Measurements from ENCODE around the gene PUSL1. TPM values are rescaled to one million over a fixed set of nuclear protein-coding genes. Genes with fewer than 3 reads are reported as not detected.

The PUSL1 gene
- total RNA-seq, 1 experiment from 2014 or later = 35.1 TPM

GRCh38 chr1:1305300-1306069 lies 2.9 kb upstream of the PUSL1 start:
- Histone ChIP-seq H3K4me1 (replicated peaks) (peaks cover 54% of the 10 kb centered on the region), H3K4me3 (peak overlapping the region; percentile 15), H3K27me3 (replicated peaks) (no peaks in the 10 kb centered on the region), H3K36me3 (peaks cover 48% of the 10 kb centered on the region), H3K27ac (peak overlapping the region; percentile 67), H3K9me3 (replicated peaks) (0 out of 2 replicates have a peak, but pooled peaks cover 5% of the 10 kb centered on the region)
- peak; percentile 73 to 80 for DNase-seq (ENCODE audit: low read depth in 1 of 2, low spot score in 2 of 2)

- no peaks in the 10 kb centered on the region for H3K27me3 ChIP-seq (replicated peaks)
- 0 out of 2 replicates have a peak, but pooled peaks cover 5% of the 10 kb centered on the region for H3K9me3 ChIP-seq (replicated peaks)
- peaks cover 54% of the 10 kb centered on the region for H3K4me1 ChIP-seq (replicated peaks)
- peak overlapping the region; percentile 91 for H3K4me3 ChIP-seq
- peak overlapping the region; percentile 67 for H3K27ac ChIP-seq
- H3K36me3 ChIP-seq = peaks cover 51% of the 10 kb centered on the region
- peak in 1 of 2 experiments; percentile 34 for DNase-seq (ENCODE audit: low read depth in 1 of 2, low spot score in 2 of 2)
Observed at GRCh38 chr1:1306070-1306660, 2.2 kb upstream of the PUSL1 start.

GRCh38 chr1:1306661-1307260 lies 1.6 kb upstream of the PUSL1 start:
- DNase-seq (ENCODE audit: low read depth in 1 of 2, low spot score in 2 of 2) = no peak
- Histone ChIP-seq H3K4me3 (peak overlapping the region; percentile 91), H3K9me3 (replicated peaks) (0 out of 2 replicates have a peak, but pooled peaks cover 5% of the 10 kb centered on the region), H3K36me3 (peaks cover 57% of the 10 kb centered on the region), H3K4me1 (replicated peaks) (peaks cover 54% of the 10 kb centered on the region), H3K27ac (no peak overlapping the region), H3K27me3 (replicated peaks) (no peaks in the 10 kb centered on the region)

GRCh38 chr1:1307261-1307922 lies 1.0 kb upstream of the PUSL1 start:
- Histone ChIP-seq H3K4me3 (peak overlapping the region; percentile 91), H3K4me1 (replicated peaks) (peaks cover 54% of the 10 kb centered on the region), H3K27ac (peak overlapping the region; percentile 45; the same call in 1 of the 2 replicates), H3K36me3 (peaks cover 59% of the 10 kb centered on the region), H3K27me3 (replicated peaks) (no peaks in the 10 kb centered on the region), H3K9me3 (replicated peaks) (0 out of 2 replicates have a peak, but pooled peaks cover 5% of the 10 kb centered on the region)
- DNase-seq (ENCODE audit: low read depth in 1 of 2, low spot score in 2 of 2) = peak in 1 of 2 experiments; percentile 45

GRCh38 chr1:1308756-1309250 lies 406 bp downstream of the PUSL1 start:
- Histone ChIP-seq H3K9me3 (replicated peaks) (0 out of 2 replicates have a peak, but pooled peaks cover 5% of the 10 kb centered on the region), H3K4me1 (replicated peaks) (peaks cover 54% of the 10 kb centered on the region), H3K27ac (peak overlapping the region; percentile 74), H3K27me3 (replicated peaks) (no peaks in the 10 kb centered on the region), H3K36me3 (peaks cover 70% of the 10 kb centered on the region), H3K4me3 (peak overlapping the region; percentile 91)
- DNase-seq (ENCODE audit: low read depth in 1 of 2, low spot score in 2 of 2) = peak in 1 of 2 experiments; percentile 76

GRCh38 chr1:1309251-1310108 lies 1.1 kb downstream of the PUSL1 start:
- 0 out of 2 replicates have a peak, but pooled peaks cover 5% of the 10 kb centered on the region for H3K9me3 ChIP-seq (replicated peaks)
- no peak overlapping the region; the same call in 1 of the 2 replicates for H3K27ac ChIP-seq
- H3K4me3 ChIP-seq = peak overlapping the region; percentile 91
- no peak for DNase-seq (ENCODE audit: low read depth in 1 of 2, low spot score in 2 of 2)
- H3K36me3 ChIP-seq = peaks cover 74% of the 10 kb centered on the region
- peaks cover 51% of the 10 kb centered on the region for H3K4me1 ChIP-seq (replicated peaks)
- H3K27me3 ChIP-seq (replicated peaks) = no peaks in the 10 kb centered on the region

- Histone ChIP-seq H3K36me3 (peaks cover 76% of the 10 kb centered on the region), H3K4me3 (no peak overlapping the region), H3K9me3 (replicated peaks) (0 out of 2 replicates have a peak, but pooled peaks cover 5% of the 10 kb centered on the region), H3K27ac (no peak overlapping the region), H3K4me1 (replicated peaks) (peaks cover 45% of the 10 kb centered on the region), H3K27me3 (replicated peaks) (no peaks in the 10 kb centered on the region)
- no peak for DNase-seq (ENCODE audit: low read depth in 1 of 2, low spot score in 2 of 2)
Observed at GRCh38 chr1:1310109-1310385, 1.6 kb downstream of the PUSL1 start.

GRCh38 chr1:1310476-1311053 lies 2.2 kb downstream of the PUSL1 start:
- no peak overlapping the region for H3K4me3 ChIP-seq
- 0 out of 2 replicates have a peak, but pooled peaks cover 5% of the 10 kb centered on the region for H3K9me3 ChIP-seq (replicated peaks)
- no peaks in the 10 kb centered on the region for H3K27me3 ChIP-seq (replicated peaks)
- peaks cover 79% of the 10 kb centered on the region for H3K36me3 ChIP-seq
- no peak overlapping the region for H3K27ac ChIP-seq
- H3K4me1 ChIP-seq (replicated peaks) = peaks cover 40% of the 10 kb centered on the region
- DNase-seq (ENCODE audit: low read depth in 1 of 2, low spot score in 2 of 2) = no peak

- H3K36me3 ChIP-seq = peaks cover 86% of the 10 kb centered on the region
- DNase-seq (ENCODE audit: low read depth in 1 of 2, low spot score in 2 of 2) = no peak
- no peak overlapping the region for H3K27ac ChIP-seq
- H3K9me3 ChIP-seq (replicated peaks) = 0 out of 2 replicates have a peak, but pooled peaks cover 5% of the 10 kb centered on the region
- H3K27me3 ChIP-seq (replicated peaks) = no peaks in the 10 kb centered on the region
- peaks cover 31% of the 10 kb centered on the region for H3K4me1 ChIP-seq (replicated peaks)
- no peak overlapping the region for H3K4me3 ChIP-seq
Observed at GRCh38 chr1:1311107-1312104, 3.0 kb downstream of the PUSL1 start.

- Histone ChIP-seq H3K4me3 (no peak overlapping the region), H3K9me3 (replicated peaks) (no peaks in the 10 kb centered on the region), H3K27ac (no peak overlapping the region), H3K36me3 (peaks cover 92% of the 10 kb centered on the region), H3K4me1 (replicated peaks) (peaks cover 20% of the 10 kb centered on the region), H3K27me3 (replicated peaks) (no peaks in the 10 kb centered on the region)
- DNase-seq (ENCODE audit: low read depth in 1 of 2, low spot score in 2 of 2) = no peak
Observed at GRCh38 chr1:1312450-1313314, 4.3 kb downstream of the PUSL1 start.

Data from SJSA1 (cell line).